NCI-H187 (cell line): ENCODE results near the gene DHCR7.

Source experiments
- DNase-seq, 2 experiments: peaks; one replicate each; lab custom pipeline; 2025; lab: John Stamatoyannopoulos, UW

DHCR7 gene

DNA sequence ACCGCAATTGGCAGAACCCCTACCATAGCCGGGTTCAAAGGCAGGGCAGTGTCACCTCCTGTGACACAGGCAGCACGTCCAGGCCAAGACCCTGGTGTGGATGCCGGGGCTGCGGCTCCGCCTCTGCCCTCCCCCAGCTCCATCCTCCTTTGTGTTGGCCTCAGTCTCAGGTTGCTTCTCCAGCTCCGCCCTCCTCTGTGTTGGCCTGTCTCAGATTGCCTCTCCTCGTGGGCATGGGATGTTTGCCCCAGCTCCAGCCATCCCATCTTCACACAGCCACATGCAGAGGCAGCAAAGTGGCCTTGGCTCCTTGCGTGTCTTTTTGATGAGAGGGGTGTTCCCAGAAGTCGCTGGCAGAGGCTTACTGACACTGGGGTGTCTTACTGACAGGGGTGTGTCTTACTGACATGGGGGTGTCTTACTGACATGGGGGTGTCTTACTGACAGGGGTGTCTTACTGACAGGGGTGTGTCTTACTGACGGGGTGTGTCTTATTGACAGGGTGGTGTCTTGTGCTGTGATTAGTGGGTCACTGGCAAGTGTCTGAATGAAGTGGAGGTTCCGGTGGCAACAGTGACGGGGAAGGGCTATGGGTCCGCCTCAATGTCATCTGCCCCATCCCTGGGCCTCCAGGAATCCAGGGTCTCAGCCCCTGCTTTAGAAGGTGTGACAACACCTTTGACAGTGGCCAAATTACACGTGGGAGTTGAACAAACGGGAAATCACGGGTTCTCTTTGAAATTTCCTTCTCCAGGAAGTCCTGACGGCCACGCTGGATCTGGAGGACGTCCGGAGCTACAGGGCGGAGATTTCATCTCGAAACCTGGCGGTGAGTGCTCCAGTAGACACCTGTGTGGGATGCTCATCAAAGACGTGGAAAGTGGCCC is 29.7 kb upstream of the DHCR7 start:
- no peak for DNase-seq

DNA sequence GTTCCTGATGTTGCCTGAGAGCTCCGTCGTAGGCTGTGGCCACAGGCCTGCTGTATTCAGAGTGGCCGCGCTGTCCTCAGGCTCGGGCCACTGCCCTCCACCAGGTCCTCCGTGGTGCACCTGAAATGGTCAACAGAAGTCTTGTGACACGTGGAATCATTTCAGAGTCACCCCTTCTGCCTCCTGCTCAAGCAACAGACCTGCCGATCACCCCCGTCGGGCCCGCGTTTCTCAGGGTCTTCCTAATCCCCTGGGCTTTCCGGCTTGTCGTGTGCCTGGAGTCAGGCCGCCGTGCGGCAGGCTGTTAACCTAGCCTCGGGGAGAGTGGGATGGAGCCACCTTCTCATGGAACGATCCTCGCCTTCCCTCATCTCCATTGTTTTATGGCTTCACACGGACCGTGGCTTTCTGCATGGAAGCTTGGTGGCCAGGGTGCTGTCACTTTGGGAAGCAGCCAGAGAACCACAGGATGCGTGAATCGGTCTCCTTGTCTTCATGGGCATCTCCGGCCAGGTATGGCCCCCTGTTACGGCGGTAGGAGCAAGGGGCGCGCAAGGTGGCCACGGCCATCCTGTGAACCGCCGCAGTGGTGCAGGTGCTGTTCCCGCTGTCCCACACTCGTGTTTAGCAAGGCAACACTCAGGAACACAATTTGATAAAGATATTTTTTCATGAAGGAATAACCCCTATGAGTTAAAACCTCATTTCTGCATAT is 28.9 kb upstream of the DHCR7 start:
- no peak for DNase-seq

DNA sequence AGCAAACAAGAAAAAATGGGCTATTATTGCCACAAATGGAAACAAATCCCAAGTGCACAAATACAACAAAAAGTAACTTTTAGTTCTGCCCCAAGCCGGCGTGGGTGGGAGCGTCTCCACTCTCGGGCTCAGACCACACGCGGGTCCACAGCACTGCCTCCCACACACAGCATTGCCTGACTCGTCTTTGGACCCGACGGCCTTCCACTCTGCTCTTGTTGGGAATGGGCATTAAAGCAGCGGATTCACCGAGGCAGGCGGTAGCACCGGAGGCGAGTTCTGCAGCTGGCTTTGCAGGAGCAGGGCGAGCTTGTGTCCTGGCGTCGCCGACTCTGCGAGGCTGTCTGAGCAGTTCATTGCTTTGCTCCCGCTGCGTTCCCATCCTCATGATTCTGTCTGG is 27.8 kb upstream of the DHCR7 start:
- no peak for DNase-seq

DNA sequence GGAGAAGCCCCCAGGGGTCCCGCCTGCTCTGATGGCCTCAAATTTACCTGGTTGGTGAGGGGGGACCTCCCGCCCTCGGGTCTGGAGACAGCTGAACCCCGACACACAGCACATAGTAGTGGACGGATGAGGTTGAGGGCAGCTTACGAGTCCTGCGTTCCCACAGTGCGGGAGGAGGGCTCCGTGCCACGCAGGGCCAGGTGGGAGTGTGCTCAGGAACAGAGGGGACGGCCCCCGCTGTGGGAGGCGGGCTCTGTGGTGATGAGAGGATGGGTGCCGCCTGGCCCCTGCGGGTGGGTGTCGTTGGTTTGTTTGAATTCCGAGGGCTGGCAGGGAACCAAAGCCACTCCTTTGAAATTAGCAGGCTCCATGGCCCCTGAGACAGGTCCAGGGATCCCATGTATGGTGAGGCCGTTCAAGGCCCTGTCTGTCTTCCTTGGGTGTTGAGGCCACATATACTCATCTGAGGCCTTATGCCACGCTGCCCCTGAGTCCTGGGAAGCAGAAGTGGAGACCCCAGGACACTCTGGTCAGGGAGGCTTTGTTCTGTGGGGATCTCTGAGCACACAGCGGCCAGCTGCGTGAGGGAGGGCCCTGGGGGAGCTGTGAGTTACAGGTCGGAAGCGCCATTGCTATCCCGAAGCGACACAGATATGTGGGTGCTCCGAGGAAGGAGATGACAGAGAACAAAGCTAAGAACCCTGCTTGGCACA is 26.7 kb upstream of the DHCR7 start:
- no peak for DNase-seq

DNA sequence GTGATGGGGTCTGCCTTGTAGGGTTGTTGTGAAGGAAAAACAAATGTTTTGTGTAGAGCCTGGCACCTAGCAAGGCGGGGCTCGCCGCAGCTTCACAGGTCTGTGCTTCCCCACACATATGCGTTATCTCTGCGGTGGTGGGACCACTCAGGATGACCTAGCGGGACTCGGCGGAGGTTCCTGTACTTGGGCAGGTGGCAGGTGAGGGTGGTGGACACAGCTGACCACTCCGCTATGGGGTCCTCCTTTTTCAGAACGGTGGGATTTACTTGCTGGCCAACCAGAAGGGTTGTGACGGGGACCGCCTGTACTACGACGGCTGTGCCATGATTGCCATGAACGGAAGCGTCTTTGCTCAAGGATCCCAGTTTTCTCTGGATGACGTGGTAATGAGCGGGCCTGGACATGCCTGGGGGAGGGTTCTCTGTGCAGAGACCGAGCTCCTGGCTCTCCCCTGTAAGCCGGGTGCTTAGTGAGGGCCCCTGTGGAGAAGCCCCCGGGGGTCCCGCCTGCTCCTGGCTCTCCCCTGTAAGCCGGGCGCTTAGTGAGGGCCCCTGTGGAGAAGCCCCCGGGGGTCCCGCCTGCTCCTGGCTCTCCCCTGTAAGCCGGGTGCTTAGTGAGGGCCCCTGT is 26.1 kb upstream of the DHCR7 start:
- no peak for DNase-seq

DNA sequence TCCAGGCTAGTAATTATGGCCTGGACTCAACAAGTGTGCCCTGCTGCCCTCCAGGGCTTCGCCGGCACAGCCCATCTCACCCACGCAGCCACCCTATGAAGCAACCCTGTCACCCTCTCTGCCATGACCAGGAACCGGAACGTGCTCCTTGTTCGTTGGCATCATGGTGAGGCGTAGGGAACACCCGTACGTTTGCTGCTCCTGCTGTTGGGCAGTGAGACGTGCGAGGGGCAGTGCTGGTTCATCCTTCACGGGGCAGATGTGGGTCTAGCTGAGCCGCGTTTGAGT is 25.5 kb upstream of the DHCR7 start:
- no peak for DNase-seq

DNA sequence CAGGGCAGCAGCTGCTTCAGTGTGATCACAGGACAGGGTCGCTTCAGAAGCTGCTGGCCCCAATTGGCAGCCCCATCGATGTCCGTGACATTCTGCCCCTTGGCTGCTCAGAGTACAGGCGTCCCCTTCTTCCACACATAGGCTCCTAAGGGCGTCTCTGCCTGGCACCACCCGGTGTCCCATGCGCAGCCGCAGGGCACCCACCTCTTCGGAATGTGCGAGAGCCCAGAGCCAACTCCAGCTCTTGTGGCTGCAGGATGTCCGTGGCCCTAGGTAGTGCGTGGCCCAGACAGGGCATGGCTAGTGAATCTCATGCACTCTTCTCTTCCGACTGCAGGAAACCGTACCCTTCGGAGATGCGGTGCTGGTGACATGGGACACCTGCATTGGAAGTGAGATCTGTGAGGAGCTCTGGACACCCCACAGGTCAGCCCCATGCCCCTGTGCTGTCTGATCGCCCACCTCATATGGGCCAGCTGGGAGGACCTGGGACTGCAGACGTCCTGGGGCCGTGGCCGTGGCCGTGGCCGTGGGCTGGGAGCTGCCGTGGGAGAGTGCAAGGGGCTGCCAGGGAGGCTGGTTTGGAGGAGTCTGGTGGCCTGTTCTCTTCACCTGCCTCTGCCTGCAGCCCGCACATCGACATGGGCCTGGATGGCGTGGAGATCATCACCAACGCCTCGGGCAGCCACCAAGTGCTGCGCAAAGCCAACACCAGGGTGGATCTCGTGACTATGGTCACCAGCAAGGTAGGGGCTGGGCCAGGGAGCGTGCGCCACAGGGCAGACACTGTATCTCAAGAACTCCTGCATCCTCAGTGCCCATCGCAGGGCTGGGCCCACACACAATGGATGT is 25.0 kb upstream of the DHCR7 start:
- DNase-seq: no peak

DNA sequence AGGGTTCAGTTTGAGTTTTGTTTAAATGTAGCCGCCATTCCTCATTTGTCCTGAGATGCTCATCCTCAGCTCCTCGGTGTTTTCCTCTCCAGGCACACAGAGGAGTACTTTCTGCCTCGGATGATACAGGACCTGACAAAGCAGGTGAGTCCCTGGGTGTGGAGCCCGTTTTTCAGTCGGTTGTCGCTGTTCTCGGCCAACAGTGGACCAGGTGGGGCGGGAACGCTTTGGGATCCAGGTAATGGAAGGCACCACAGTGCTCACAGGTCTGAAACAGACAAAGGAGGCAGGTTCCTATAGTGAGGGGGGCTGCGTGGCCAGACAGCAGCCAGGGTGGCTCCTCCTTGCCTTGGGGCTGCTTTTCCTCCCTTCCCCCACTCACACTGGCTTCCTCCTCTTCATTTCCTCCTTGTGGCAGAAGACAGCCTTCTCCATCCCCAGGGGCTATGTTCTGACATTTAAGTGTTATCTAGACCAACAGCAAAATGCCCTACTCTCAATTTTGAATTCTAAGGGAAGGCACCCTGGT is 24.2 kb upstream of the DHCR7 start:
- no peak for DNase-seq

DNA sequence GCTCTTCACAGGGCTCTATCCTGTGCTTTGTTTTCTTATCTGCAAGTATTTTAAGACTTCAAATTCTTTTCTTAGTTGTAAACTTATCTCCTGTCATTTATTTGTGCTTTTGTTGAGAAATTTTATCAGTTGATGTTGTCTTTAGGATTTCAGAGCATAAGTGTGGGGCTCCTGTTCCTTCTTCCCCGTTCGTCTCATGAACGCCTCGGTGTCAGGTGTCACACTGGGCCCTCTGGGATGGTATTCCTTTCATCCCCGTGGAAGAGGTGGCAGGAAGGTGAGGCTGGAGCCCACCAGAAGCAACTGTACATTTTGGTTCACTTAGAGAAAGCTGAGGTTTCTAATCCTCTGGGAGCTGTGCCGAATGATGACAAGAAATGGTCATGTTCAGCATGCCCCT is 22.8 kb upstream of the DHCR7 start:
- DNase-seq: no peak

DNA sequence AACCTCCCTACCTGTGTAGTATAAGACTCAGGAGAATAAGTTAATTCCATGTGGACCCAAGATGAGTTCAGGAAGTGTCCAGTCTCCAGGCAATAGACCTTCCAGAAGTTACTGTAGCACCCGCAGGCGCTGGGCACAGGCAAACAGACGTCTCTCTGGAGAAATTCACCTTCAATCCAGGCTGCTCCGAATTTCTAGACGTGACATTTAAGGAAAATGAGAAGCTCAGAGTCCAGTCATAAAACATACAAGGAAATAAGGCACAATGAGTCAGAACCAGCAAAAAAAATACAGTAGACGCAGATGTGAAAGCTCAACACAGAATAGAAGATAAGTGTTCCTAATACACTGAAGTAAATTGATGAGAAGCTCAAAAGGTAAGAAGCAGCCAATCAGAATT is 19.0 kb upstream of the DHCR7 start:
- no peak for DNase-seq

DNA sequence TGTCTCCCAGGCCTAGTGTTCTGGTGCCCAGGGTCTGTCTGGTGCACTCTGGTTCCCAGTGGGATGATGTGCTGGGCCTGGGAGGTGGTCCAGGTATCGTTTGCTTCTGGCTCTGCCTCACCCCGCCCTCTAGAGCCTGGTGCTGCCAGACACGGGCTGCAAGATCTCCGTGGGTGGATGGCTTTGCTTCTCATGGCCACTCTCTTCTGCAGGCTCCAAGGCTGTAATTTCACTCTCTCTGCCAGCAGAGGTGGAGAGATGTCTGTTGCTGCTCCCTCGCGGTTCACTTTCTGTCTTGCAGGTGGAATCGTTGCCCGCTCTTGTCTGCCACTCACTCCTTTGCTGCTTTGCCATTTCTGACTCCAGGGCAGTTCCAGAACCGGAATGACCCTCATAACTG is 18.2 kb upstream of the DHCR7 start:
- no peak for DNase-seq

DNA sequence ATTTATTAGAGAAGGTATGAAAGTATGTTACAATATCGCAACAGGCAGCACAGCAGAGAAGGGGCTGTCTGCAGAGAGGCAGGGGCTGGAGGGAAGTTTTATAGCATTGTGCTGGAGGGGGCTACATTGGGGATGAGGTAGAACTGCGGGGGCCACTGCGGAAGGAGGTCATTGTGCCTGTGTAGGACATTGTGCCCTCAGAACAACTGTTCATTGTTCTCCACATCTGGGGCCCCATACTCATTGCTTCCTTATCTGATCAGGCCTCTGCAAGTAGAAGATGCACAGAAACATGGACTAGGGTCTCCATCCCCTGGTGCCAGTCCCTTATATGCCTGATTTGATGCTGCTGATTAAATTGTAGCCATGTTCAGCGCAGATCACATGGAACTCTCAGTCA is 16.9 kb upstream of the DHCR7 start:
- no peak for DNase-seq

DNA sequence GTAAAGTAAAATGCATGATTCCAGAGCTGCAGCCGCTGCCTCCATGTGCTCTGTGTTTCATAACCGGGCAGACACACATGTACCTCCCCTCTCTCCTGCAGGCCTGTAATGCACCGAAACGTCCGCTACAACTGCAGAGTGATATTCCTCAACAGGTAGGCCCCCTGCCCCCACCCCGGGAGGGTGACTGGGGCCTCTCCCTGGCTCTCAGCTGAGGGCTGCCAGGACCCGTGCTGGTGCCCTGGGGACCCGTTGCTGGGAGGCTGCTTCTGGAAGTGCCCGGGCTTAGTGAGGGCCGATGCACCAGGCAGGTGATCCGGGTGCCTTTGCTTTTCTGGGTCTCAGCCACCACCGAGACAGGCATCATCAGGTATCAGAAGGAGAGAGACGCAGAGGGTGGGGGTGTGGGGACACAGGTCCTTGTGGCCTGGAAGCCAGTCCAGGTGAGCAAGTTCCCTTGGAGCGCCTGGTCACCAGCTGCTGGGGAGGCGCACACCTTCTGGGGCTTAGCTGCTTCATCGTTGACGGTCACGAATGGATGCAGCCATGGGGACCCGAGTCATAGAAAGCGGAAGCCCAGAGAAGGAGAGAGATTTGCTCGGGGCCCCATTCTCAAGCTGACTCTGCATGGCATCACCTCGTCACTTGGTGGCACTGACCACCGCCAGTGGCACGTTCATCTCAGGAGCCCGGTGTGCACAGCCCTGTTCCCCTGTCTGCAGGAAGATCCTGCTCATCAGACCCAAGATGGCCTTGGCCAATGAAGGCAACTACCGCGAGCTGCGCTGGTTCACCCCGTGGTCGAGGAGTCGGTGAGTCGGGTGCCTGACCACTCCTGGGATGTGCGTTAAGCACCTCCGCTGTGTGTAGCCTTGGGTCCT is 15.4 kb upstream of the DHCR7 start:
- no peak for DNase-seq

DNA sequence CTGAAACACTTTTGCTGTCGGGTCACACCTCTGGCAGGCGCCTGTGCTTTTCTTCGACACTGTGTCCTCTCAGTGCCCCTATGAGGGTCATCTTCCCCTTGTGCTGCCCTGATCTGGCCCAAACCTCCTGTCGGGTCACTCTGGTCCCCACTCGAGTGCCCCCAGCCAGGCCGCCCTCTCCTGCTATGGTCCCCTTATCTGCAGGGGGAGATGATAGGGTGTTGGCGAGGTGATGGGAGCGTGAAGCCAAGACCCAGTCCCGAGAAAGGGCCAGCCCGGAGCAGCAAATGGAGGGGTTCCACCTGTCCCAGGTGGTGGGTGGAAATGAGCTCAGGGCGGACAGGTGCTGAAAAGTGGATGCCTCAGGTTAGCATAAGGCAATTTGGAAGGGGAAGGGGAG is 14.5 kb upstream of the DHCR7 start:
- DNase-seq: no peak

DNA sequence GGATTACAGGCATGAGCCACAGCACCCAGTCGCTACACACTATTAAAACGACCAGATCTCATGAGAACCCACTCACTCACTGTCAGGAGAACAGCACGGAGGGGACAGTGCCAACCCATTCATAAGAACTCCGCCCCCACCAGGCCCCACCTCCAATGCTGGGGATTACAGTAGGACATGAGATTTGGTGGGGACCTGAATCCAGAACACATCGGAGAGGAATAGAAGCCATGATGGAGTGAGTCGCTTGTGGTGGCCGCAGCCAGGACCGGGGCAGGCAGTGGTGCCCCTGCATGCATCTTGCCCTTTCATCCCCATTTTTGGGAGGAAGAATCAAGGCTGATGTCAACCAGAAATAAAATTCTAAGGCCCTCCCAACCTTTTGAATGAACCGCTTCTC is 13.5 kb upstream of the DHCR7 start:
- no peak for DNase-seq

DNA sequence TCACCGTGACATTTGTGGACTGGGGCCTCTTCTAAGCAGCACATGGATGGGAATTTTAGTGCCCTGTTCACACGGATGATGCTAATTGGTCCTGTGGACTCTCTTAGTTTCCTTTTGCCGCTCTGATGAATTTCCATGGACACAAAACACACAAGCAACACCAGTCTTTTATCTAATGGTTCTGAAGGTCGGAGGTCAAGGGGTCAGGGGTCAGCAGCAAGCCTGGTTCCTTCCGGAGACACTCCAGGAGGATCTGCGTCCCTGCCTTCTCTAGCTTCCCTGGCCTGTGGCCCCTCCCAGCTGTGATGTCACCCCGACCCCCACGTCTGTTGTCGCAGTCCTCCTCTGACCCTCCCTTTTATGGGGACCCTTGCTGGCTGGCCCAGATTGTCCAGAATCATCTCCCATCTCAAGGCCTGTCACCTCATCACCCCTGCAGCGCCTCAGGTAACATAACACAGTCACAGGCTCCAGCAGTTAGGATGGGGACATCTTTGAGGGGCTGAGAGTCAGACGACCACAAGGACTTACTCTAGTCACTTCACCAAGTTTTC is 11.7 kb upstream of the DHCR7 start:
- DNase-seq: no peak

DNA sequence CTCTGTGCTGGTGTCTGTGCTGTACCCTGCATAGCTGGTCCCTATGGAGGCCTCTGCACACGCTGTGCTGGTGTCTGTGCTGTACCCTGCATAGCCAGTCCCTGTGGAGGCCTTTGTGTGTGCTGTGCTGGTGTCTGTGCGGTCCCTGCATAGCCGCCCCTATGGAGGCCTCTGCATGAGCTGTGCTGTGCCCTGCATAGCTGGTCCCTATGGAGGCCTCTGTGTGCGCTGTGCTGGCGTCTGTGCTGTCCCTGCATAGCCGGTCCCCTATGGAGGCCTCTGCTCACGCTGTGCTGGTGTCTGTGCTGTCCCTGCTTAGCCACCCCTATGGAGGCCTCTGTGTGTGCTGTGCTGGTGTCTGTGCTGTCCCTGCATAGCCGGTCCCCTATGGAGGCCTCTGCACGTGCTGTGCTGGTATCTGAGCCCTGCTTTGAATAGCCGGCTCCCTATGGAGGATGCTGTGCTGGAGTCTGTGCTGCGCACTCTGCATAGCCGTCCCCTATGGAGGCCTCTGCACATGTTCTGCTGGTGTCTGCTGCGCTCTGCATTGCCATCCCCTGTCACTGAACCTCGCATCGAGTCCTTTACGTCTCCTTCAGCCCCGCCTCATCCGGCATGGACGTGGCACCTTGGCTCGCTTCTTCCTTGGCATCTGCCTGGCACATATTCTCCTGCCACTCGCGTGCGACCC is 11.0 kb upstream of the DHCR7 start:
- DNase-seq: no peak

DNA sequence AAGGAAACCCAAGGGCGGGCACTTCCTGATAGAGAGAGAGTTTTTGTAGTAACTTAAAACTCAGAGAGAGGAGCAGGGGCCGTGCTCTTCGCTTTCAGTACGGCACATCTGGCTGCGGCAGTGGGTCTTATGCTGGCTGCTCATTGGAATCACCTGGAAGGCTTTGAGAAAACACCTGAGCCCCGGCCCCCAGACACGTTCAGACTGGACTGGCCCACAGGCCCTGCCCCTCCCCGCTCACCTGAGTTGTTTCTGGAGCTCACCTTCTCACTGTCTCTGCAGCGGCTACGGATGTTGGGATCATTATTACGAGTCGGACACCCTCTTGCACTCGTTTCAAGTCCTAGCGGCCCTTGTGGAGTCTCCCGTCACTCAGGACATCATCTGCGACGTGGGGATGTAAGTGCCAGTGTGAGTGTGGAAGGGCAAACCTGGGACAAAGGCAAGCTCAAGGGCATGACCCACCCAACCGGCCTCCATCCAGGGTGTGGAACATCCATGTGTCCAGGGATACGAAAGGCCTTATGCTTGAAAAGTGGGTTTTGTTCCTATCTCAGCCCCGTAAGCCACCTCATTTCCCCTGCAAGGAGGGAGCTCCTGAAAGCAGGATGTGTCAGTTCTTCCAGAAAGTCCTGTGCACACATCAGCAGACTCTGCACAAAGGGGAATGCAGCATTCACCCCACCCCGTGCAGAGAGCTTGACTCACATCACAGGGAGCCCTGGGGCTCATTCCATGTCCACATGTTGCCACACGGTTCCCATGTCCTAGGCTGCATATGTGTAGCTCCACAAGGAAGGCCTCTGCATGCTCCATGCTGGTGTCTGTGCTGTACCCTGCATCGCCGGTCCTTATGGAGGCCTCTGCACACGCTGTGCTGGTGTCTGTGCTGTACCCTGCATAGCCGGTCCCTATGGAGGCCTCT is 10.2 kb upstream of the DHCR7 start:
- DNase-seq: no peak
